HEK293 (cell line): ENCODE results near the gene PRRG4.
A peak's percentile ranks its signal among the peaks of the same experiment; 100 is the strongest.

Experiments used
- EGR2 ChIP-seq: fragments of 450-650 bp; formaldehyde crosslinking; IDR thresholded peaks from 2 replicates; pipeline ENCODE4 v1.5.1; 2016; ENCODE audit warnings: low read depth, missing biosample characterization, missing genetic modification characterization
- KLF10 ChIP-seq: fragments of 450-650 bp; IDR thresholded peaks from 2 replicates; pipeline ENCODE4 v1.5.1; 2018; ENCODE audit warnings: missing biosample characterization, mild to moderate bottlenecking, missing genetic modification characterization
- KLF16 ChIP-seq: fragments of 450-650 bp; formaldehyde crosslinking; IDR thresholded peaks from 2 replicates; pipeline ENCODE4 v1.5.1; 2017; ENCODE audit warnings: missing biosample characterization, missing genetic modification characterization
- KLF8 ChIP-seq: fragments of 450-650 bp; formaldehyde crosslinking; IDR thresholded peaks from 2 replicates; pipeline ENCODE4 v1.5.1; 2016; ENCODE audit warnings: missing biosample characterization, missing genetic modification characterization
- KLF9 ChIP-seq: fragments of 450-650 bp; formaldehyde crosslinking; IDR thresholded peaks from 2 replicates; pipeline ENCODE4 v1.5.1; 2016; ENCODE audit warnings: missing biosample characterization, missing genetic modification characterization, low read depth
- ZBTB10 ChIP-seq: fragments of 450-650 bp; formaldehyde crosslinking; IDR thresholded peaks from 2 replicates; pipeline ENCODE4 v1.5.1; 2016; ENCODE audit warnings: missing biosample characterization, missing genetic modification characterization
- ZBTB48 ChIP-seq: fragments of 450-650 bp; formaldehyde crosslinking; IDR thresholded peaks from 2 replicates; pipeline ENCODE4 v1.5.1; 2016; ENCODE audit warnings: missing biosample characterization, missing genetic modification characterization
- ZBTB7A ChIP-seq: fragments of 450-650 bp; formaldehyde crosslinking; IDR thresholded peaks from 2 replicates; pipeline ENCODE4 v1.5.1; 2016; ENCODE audit warnings: low read depth, missing biosample characterization, missing genetic modification characterization
- ZFHX2 ChIP-seq: fragments of 450-650 bp; formaldehyde crosslinking; conservative IDR thresholded peaks from 2 replicates; pipeline ENCODE4 v1.5.1; 2016; ENCODE audit warnings: missing biosample characterization, missing genetic modification characterization
- ZNF223 ChIP-seq: fragments of 450-650 bp; formaldehyde crosslinking; IDR thresholded peaks from 2 replicates; pipeline ENCODE4 v1.5.1; 2016; ENCODE audit warnings: missing biosample characterization, missing genetic modification characterization
- ZNF26 ChIP-seq: fragments of 450-650 bp; formaldehyde crosslinking; IDR thresholded peaks from 2 replicates; pipeline ENCODE4 v1.5.1; 2016; ENCODE audit warnings: missing biosample characterization, missing genetic modification characterization
- ZNF341 ChIP-seq: fragments of 450-650 bp; formaldehyde crosslinking; IDR thresholded peaks from 2 replicates; pipeline ENCODE4; 2016; ENCODE audit warnings: low read depth, missing biosample characterization, missing genetic modification characterization
- ZNF37A ChIP-seq: fragments of 450-650 bp; IDR thresholded peaks from 2 replicates; pipeline ENCODE4 v1.5.1; 2018; ENCODE audit warnings: missing biosample characterization, missing genetic modification characterization
- ZNF398 ChIP-seq: fragments of 450-650 bp; formaldehyde crosslinking; IDR thresholded peaks from 2 replicates; pipeline ENCODE4 v1.5.1; 2017; ENCODE audit warnings: missing biosample characterization, missing genetic modification characterization
- ZNF664 ChIP-seq: fragments of 450-650 bp; formaldehyde crosslinking; IDR thresholded peaks from 2 replicates; pipeline ENCODE4 v1.5.1; 2016; ENCODE audit warnings: missing biosample characterization, missing genetic modification characterization
- ZNF704 ChIP-seq: fragments of 450-650 bp; formaldehyde crosslinking; IDR thresholded peaks from 2 replicates; pipeline ENCODE4 v1.5.1; 2016; ENCODE audit warnings: missing biosample characterization, missing genetic modification characterization
- ZNF76 ChIP-seq: fragments of 450-650 bp; formaldehyde crosslinking; IDR thresholded peaks from 2 replicates; pipeline ENCODE4; 2016; ENCODE audit warnings: low read depth, missing biosample characterization, missing genetic modification characterization, borderline replicate concordance
- ZNF776 ChIP-seq: fragments of 450-650 bp; formaldehyde crosslinking; IDR thresholded peaks from 2 replicates; pipeline ENCODE4 v1.5.0; 2017; ENCODE audit warnings: missing biosample characterization, missing genetic modification characterization, borderline replicate concordance
- ZSCAN23 ChIP-seq: fragments of 450-650 bp; formaldehyde crosslinking; IDR thresholded peaks from 2 replicates; pipeline ENCODE4 v1.5.1; 2016; ENCODE audit warnings: missing biosample characterization, missing genetic modification characterization
- ZSCAN30 ChIP-seq: fragments of 450-650 bp; IDR thresholded peaks from 2 replicates; pipeline ENCODE4 v1.5.1; 2018; ENCODE audit warnings: missing biosample characterization, mild to moderate bottlenecking, missing genetic modification characterization, moderate library complexity
- TF ChIP-seq, protein P1 (sequence below): fragments of 450-650 bp; formaldehyde crosslinking; IDR thresholded peaks from 2 replicates; pipeline ENCODE4 v1.5.1; 2016; ENCODE audit warnings: missing biosample characterization, missing genetic modification characterization
- TF ChIP-seq, protein P2 (sequence below): fragments of 450-650 bp; formaldehyde crosslinking; IDR thresholded peaks from 2 replicates; pipeline ENCODE4 v1.5.1; 2016; ENCODE audit warnings: missing biosample characterization, missing genetic modification characterization

PRRG4 gene

GRCh38 chr11:32892355-32893092 lies 62.8 kb downstream of the PRRG4 start, which contains the start of gene QSER1 (continued):
- TF ChIP-seq ZNF341 (peak; percentile 67), KLF8 (tag by site-specific recombination) (0 out of 2 replicates have a peak, but pooled peaks have one; percentile 39), ZSCAN23 (no peak), ZNF664 (tag by site-specific recombination) (no peak), KLF16 (tag by site-specific recombination) (0 out of 2 replicates have a peak, but pooled peaks have one; percentile 17), KLF9 (tag by site-specific recombination) (0 out of 2 replicates have a peak, but pooled peaks have one; percentile 11), ZNF26 (tag by site-specific recombination) (no peak), ZNF704 (tag by site-specific recombination) (no peak), EGR2 (tag by site-specific recombination) (peak; percentile 28; the same call in 1 of the 2 replicates), ZBTB7A (tag by site-specific recombination) (peak; percentile 15; the same call in 1 of the 2 replicates), ZNF76 (0 out of 2 replicates have a peak, but pooled peaks have one; percentile 25), KLF10 (tag by site-specific recombination) (no peak), ZBTB10 (tag by site-specific recombination) (peak; percentile 67), ZNF398 (tag by site-specific recombination) (peak; percentile 81), ZBTB48 (tag by site-specific recombination) (peak; percentile 69), ZFHX2 (peak; percentile 70), ZSCAN30 (tag by site-specific recombination) (0 out of 2 replicates have a peak, but pooled peaks have one; percentile 56), ZNF776 (tag by site-specific recombination) (no peak), ZNF223 (tag by site-specific recombination) (no peak), ZNF37A (tag by site-specific recombination) (no peak)
- TF ChIP-seq, protein P1, sequence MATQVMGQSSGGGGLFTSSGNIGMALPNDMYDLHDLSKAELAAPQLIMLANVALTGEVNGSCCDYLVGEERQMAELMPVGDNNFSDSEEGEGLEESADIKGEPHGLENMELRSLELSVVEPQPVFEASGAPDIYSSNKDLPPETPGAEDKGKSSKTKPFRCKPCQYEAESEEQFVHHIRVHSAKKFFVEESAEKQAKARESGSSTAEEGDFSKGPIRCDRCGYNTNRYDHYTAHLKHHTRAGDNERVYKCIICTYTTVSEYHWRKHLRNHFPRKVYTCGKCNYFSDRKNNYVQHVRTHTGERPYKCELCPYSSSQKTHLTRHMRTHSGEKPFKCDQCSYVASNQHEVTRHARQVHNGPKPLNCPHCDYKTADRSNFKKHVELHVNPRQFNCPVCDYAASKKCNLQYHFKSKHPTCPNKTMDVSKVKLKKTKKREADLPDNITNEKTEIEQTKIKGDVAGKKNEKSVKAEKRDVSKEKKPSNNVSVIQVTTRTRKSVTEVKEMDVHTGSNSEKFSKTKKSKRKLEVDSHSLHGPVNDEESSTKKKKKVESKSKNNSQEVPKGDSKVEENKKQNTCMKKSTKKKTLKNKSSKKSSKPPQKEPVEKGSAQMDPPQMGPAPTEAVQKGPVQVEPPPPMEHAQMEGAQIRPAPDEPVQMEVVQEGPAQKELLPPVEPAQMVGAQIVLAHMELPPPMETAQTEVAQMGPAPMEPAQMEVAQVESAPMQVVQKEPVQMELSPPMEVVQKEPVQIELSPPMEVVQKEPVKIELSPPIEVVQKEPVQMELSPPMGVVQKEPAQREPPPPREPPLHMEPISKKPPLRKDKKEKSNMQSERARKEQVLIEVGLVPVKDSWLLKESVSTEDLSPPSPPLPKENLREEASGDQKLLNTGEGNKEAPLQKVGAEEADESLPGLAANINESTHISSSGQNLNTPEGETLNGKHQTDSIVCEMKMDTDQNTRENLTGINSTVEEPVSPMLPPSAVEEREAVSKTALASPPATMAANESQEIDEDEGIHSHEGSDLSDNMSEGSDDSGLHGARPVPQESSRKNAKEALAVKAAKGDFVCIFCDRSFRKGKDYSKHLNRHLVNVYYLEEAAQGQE (tag by site-specific recombination), result peak; percentile 86
- TF ChIP-seq, protein P2, sequence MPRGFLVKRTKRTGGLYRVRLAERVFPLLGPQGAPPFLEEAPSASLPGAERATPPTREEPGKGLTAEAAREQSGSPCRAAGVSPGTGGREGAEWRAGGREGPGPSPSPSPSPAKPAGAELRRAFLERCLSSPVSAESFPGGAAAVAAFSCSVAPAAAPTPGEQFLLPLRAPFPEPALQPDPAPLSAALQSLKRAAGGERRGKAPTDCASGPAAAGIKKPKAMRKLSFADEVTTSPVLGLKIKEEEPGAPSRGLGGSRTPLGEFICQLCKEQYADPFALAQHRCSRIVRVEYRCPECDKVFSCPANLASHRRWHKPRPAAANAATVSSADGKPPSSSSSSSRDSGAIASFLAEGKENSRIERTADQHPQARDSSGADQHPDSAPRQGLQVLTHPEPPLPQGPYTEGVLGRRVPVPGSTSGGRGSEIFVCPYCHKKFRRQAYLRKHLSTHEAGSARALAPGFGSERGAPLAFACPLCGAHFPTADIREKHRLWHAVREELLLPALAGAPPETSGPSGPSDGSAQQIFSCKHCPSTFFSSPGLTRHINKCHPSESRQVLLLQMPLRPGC, result peak; percentile 24; the same call in 1 of the 2 replicates
